Activated CD4-positive, CD25-positive, alpha-beta regulatory T cell treated with anti-CD3 and anti-CD28 coated beads, Interleukin-2, amount 50 U/mL, for 72 hours (primary cell): ENCODE measurements around the gene ST6GALNAC6.
"Not testable (repeated sequence)": the region's sequence is repeated elsewhere in the genome, so short reads cannot be mapped to it uniquely, and the experiment has no call there.

Source experiments
- DNase-seq: peaks from one replicate; pipeline ENCODE4 v3.0.0; 2021

ST6GALNAC6 gene

GRCh38 chr9:127871531-127871930 is 27.9 kb downstream of the ST6GALNAC6 start:
- no peak for DNase-seq

- DNase-seq: no peak
Measured at GRCh38 chr9:127870887-127871286, 28.5 kb downstream of the ST6GALNAC6 start.

- not testable (repeated sequence) for DNase-seq
Measured at GRCh38 chr9:127870153-127870491, 29.3 kb downstream of the ST6GALNAC6 start.

GRCh38 chr9:127869310-127870152 is 29.9 kb downstream of the ST6GALNAC6 start:
- peak; percentile 89 for DNase-seq

- DNase-seq: no peak
Measured at GRCh38 chr9:127868278-127868902, 31.0 kb downstream of the ST6GALNAC6 start.

GRCh38 chr9:127867356-127868277 is 31.8 kb downstream of the ST6GALNAC6 start:
- DNase-seq: no peak

- no peak for DNase-seq
Measured at GRCh38 chr9:127866535-127866934, 32.9 kb downstream of the ST6GALNAC6 start.

GRCh38 chr9:127865645-127866464 is 33.5 kb downstream of the ST6GALNAC6 start:
- DNase-seq: no peak

GRCh38 chr9:127863191-127863621 is 36.2 kb downstream of the ST6GALNAC6 start:
- no peak for DNase-seq

- DNase-seq: no peak
Measured at GRCh38 chr9:127862075-127863011, 37.1 kb downstream of the ST6GALNAC6 start.

GRCh38 chr9:127860779-127861178 is 38.6 kb downstream of the ST6GALNAC6 start:
- DNase-seq: no peak

- no peak for DNase-seq
Measured at GRCh38 chr9:127860260-127860659, 39.1 kb downstream of the ST6GALNAC6 start.

- no peak for DNase-seq
Measured at GRCh38 chr9:127858041-127858512, 41.3 kb downstream of the ST6GALNAC6 start.

- DNase-seq: no peak
Measured at GRCh38 chr9:127857278-127857677, 42.1 kb downstream of the ST6GALNAC6 start.

- DNase-seq: no peak
Measured at GRCh38 chr9:127856729-127857116, 42.7 kb downstream of the ST6GALNAC6 start.

GRCh38 chr9:127856094-127856728 is 43.2 kb downstream of the ST6GALNAC6 start:
- DNase-seq: no peak

GRCh38 chr9:127855522-127855921 is 43.9 kb downstream of the ST6GALNAC6 start:
- DNase-seq: no peak

GRCh38 chr9:127854960-127855359 is 44.4 kb downstream of the ST6GALNAC6 start:
- no peak for DNase-seq

GRCh38 chr9:127854184-127854806 is 45.1 kb downstream of the ST6GALNAC6 start, which contains the start of gene ENG:
ENG (minus strand) TSS chr9:127854658; CDS start chr9:127854355, 303 bp downstream.
- no peak for DNase-seq
